ENCODE results near the gene FOXD3.
A peak's percentile ranks its signal among the peaks of the same experiment; 100 is the strongest.

FOXD3 gene

GRCh38 chr1:63323865-63324778 lies 1.8 kb downstream of the FOXD3 start:
- peak overlapping the region; percentile 31 for H3K4me3 ChIP-seq (replicated peaks; ENCODE audit: insufficient read depth, low read length)
- H3K27ac ChIP-seq (replicated peaks): no peak overlapping the region
- H3K27me3 ChIP-seq (ENCODE audit: insufficient read depth, poor library complexity, severe bottlenecking): peaks cover 79% of the 10 kb centered on the region
- no peak for DNase-seq (ENCODE audit: low read depth in 1 of 2, low spot score in 1 of 2)
- TF ChIP-seq REST (IDR thresholded peaks at IDR 0.05; ENCODE audit: insufficient replicate concordance, low read depth) (no peak), POLR2AphosphoS5 (IDR thresholded peaks at IDR 0.05; ENCODE audit: low read depth) (no peak), GABPA (IDR thresholded peaks at IDR 0.05; ENCODE audit: low read depth) (no peak), SPI1 (IDR thresholded peaks at IDR 0.05; ENCODE audit: borderline replicate concordance, low read depth) (no peak)
- TF ChIP-seq, protein P1, sequence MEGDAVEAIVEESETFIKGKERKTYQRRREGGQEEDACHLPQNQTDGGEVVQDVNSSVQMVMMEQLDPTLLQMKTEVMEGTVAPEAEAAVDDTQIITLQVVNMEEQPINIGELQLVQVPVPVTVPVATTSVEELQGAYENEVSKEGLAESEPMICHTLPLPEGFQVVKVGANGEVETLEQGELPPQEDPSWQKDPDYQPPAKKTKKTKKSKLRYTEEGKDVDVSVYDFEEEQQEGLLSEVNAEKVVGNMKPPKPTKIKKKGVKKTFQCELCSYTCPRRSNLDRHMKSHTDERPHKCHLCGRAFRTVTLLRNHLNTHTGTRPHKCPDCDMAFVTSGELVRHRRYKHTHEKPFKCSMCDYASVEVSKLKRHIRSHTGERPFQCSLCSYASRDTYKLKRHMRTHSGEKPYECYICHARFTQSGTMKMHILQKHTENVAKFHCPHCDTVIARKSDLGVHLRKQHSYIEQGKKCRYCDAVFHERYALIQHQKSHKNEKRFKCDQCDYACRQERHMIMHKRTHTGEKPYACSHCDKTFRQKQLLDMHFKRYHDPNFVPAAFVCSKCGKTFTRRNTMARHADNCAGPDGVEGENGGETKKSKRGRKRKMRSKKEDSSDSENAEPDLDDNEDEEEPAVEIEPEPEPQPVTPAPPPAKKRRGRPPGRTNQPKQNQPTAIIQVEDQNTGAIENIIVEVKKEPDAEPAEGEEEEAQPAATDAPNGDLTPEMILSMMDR (IDR thresholded peaks at IDR 0.05; ENCODE audit: insufficient read depth, low read length): no peak

- H3K27me3 ChIP-seq (ENCODE audit: insufficient read depth, poor library complexity, severe bottlenecking): peaks cover 79% of the 10 kb centered on the region
- TF ChIP-seq SPI1 (IDR thresholded peaks at IDR 0.05; ENCODE audit: borderline replicate concordance, low read depth): no peak
- no peak for TF ChIP-seq POLR2AphosphoS5 (IDR thresholded peaks at IDR 0.05; ENCODE audit: low read depth)
- TF ChIP-seq REST (IDR thresholded peaks at IDR 0.05; ENCODE audit: insufficient replicate concordance, low read depth): no peak
- TF ChIP-seq GABPA (IDR thresholded peaks at IDR 0.05; ENCODE audit: low read depth): no peak
- TF ChIP-seq, protein P1 (IDR thresholded peaks at IDR 0.05; ENCODE audit: insufficient read depth, low read length): no peak
- no peak for DNase-seq (ENCODE audit: low read depth in 1 of 2, low spot score in 1 of 2)
- no peak overlapping the region for H3K4me3 ChIP-seq (replicated peaks; ENCODE audit: insufficient read depth, low read length)
- no peak overlapping the region for H3K27ac ChIP-seq (replicated peaks)
Measured at GRCh38 chr1:63324779-63325119, 2.4 kb downstream of the FOXD3 start.

DNA sequence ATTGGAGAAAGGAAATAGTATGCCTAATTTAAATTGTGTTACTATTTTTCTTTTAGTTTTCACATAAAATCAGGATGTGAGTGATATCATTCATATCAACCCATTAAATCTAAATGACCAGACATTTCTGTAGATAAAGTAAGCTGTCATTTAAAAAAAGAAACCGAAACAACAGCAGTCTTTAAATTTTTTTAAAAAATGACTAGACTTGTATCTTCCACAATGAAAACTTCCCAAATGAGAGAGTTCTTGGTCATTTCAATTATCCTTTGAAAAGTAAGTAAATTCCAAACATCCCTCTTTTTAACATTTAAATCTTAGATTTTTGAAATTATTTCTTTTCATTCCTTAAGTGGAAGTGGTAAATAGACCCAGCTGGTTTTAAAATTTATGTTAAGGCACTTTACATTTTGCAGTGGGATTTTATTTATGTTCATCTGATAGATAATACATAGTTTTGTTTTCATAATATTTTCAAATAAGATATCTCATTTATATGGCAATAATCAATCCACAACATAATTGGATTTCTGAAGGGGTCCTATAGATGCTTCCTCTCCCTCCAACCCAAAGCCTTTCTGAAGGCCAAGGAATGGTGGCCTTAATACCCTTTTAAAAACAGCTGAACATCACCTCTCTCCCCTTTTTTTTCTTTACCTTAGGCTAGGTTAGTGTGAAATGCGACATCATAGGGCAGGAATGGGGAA lies 3.1 kb downstream of the FOXD3 start:
- Histone ChIP-seq H3K4me3 (replicated peaks; ENCODE audit: insufficient read depth, low read length) (no peak overlapping the region), H3K27ac (replicated peaks) (no peak overlapping the region), H3K27me3 (ENCODE audit: insufficient read depth, poor library complexity, severe bottlenecking) (peaks cover 79% of the 10 kb centered on the region)
- TF ChIP-seq POLR2AphosphoS5 (IDR thresholded peaks at IDR 0.05; ENCODE audit: low read depth): no peak
- TF ChIP-seq SPI1 (IDR thresholded peaks at IDR 0.05; ENCODE audit: borderline replicate concordance, low read depth): no peak
- TF ChIP-seq, protein P1 (IDR thresholded peaks at IDR 0.05; ENCODE audit: insufficient read depth, low read length): no peak
- no peak for TF ChIP-seq GABPA (IDR thresholded peaks at IDR 0.05; ENCODE audit: low read depth)
- no peak for TF ChIP-seq REST (IDR thresholded peaks at IDR 0.05; ENCODE audit: insufficient replicate concordance, low read depth)
- no peak for DNase-seq (ENCODE audit: low read depth in 1 of 2, low spot score in 1 of 2)

Data from HL-60 (cell line).